GM12864 (cell line): ENCODE data around the gene CHRNB4.

Source experiments
- DNase-seq: peaks from one replicate; pipeline ENCODE4 v3.0.0-alpha.2; 2011; ENCODE audit warnings: low read depth
- H3K4me3 ChIP-seq: 2 replicates; pipeline ENCODE4 v1.5.1; 2011; ENCODE audit warnings: mild to moderate bottlenecking, low read depth, low read length, control low read depth
- TF ChIP-seq, protein P1 (sequence below): IDR thresholded peaks from 2 replicates; pipeline ENCODE4 v1.5.1; 2011; ENCODE audit warnings: low read depth, mild to moderate bottlenecking, moderate library complexity, low read length, control low read depth, inconsistent platforms; ENCODE audit errors: missing control alignments

CHRNB4 gene

GRCh38 chr15:78654272-78654671, 13.3 kb upstream of the CHRNB4 start:
- no peak for DNase-seq
- no peak overlapping the region for H3K4me3 ChIP-seq
- TF ChIP-seq, protein P1, sequence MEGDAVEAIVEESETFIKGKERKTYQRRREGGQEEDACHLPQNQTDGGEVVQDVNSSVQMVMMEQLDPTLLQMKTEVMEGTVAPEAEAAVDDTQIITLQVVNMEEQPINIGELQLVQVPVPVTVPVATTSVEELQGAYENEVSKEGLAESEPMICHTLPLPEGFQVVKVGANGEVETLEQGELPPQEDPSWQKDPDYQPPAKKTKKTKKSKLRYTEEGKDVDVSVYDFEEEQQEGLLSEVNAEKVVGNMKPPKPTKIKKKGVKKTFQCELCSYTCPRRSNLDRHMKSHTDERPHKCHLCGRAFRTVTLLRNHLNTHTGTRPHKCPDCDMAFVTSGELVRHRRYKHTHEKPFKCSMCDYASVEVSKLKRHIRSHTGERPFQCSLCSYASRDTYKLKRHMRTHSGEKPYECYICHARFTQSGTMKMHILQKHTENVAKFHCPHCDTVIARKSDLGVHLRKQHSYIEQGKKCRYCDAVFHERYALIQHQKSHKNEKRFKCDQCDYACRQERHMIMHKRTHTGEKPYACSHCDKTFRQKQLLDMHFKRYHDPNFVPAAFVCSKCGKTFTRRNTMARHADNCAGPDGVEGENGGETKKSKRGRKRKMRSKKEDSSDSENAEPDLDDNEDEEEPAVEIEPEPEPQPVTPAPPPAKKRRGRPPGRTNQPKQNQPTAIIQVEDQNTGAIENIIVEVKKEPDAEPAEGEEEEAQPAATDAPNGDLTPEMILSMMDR, result no peak

GRCh38 chr15:78651930-78652615, 11.1 kb upstream of the CHRNB4 start:
- DNase-seq, result no peak
- H3K4me3 ChIP-seq, result no peak overlapping the region
- TF ChIP-seq, protein P1, result no peak

DNA sequence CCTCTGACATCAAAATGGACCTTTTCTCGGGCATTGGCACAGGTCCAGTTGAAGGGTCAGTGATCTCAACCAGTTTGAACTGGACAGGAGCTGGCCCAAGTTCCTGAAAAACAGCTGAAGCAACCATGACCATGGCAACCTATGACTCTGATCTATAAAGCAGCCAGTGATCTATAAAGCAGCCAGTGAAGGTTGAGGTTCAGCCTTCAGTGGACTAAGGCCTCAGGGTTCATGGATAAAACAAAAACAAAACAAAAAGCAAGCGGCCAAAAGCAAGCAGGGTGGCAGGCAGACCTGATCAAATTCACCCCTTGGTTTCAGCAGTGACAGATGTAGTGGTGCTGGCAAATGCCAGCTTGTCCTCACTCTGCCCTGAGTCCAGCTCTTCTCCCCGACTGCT, 10.0 kb upstream of the CHRNB4 start:
- DNase-seq, result no peak
- no peak overlapping the region for H3K4me3 ChIP-seq
- TF ChIP-seq, protein P1, result no peak

- DNase-seq, result no peak
- TF ChIP-seq, protein P1, result no peak
These were observed 9.0 kb upstream of the CHRNB4 start for GRCh38 chr15:78650022-78650421.

DNA sequence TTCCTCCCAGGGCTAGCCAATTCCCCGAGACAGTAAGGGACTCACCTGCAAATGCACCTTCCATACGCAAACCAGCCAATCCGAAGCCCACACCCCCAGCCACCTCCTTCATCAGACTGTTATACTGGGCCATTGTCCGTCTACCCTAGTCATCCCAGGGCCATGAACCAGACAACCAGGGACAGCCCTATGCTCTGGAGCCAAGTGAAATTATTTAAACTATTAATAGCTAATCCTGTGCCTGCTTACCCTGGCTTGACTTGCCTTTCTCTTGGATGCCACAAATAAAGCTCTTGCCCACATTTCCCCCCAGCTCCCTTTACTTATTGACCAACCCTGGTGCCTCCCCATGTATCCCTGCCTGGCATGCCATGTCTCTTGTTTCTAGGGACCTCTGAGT, 4.0 kb upstream of the CHRNB4 start:
- TF ChIP-seq, protein P1, result no peak
- no peak for DNase-seq
- no peak overlapping the region for H3K4me3 ChIP-seq

More at GRCh38 chr15:78650022-78650421, 9.0 kb upstream of the CHRNB4 start:
- H3K4me3 ChIP-seq, result no peak overlapping the region

DNA sequence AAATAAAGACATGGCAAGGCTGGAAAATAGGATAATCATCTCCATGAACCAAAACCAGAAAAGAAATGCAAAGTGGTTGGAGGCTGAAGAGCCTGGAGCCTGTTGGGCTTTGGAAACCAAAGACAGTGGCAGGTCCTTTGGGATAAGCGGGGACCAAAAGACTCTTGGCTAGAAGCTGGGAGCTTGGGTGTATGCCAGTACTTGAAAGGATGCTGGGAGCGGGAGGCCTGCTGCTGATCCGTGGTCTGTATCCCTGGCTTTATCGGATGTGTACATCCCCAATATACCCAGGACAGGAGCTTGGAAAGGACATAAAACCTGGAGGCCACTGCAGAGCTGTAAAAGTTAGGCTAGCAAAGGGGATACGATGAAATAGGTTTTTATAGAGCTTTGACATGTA, 1.3 kb upstream of the CHRNB4 start:
- DNase-seq, result no peak
- no peak overlapping the region for H3K4me3 ChIP-seq
- TF ChIP-seq, protein P1, result no peak

DNA sequence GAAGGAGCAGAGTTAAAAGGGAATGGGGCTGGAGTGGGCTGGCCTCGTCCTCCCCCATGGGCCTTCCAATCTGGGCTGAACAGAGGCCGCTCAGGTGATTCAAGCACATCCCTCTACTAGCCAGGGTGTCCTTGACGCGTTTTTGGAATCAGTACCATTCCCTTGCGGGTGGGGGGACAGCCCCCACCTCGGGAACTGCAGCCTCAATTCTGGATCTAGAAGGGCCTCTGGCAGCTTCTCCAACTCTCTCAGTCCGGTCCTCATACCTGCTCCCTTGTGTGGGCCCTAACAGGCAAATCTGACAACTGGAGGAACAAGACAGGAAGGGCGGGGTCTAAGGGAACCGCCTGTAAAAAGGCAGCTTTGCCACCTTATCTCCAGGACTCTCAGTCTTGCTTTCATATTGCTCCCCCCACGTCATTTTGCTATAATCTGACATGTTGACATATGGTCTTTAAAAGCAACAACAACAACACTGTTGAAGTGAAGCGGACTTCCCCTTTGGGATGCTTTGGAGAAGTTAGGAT, 802 bp upstream of the CHRNB4 start:
- TF ChIP-seq, protein P1, result no peak
- H3K4me3 ChIP-seq, result no peak overlapping the region
- no peak for DNase-seq
